ENCODE data around the gene JAZF1. TPM values are rescaled to one million over a fixed set of nuclear protein-coding genes. Genes with fewer than 3 reads are reported as not detected.

JAZF1 gene
- total RNA-seq, 1 experiment from 2014 or later, result 15.3 TPM

DNA sequence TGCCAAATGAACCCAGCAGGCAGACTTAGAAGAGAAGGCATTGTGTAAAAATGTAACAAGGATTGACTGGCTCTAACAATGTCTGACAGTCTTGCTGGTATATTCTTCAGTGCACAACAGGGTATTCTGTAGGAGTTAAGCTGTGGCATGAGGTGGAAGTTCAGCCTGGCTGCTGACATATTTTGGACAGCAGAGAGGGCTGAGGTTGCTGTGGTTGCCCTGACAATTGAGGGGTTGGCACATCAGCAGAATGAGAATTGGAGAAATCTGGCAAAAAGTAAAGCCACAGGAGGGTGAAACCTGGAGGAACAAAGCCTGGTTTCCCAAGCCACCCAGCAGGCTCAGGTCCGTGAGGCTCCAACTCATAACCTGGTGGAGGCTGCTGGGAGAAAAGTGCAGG, 220.2 kb downstream of the JAZF1 start:
- DNase-seq (ENCODE audit: low read depth, low spot score), result peak; percentile 16

DNA sequence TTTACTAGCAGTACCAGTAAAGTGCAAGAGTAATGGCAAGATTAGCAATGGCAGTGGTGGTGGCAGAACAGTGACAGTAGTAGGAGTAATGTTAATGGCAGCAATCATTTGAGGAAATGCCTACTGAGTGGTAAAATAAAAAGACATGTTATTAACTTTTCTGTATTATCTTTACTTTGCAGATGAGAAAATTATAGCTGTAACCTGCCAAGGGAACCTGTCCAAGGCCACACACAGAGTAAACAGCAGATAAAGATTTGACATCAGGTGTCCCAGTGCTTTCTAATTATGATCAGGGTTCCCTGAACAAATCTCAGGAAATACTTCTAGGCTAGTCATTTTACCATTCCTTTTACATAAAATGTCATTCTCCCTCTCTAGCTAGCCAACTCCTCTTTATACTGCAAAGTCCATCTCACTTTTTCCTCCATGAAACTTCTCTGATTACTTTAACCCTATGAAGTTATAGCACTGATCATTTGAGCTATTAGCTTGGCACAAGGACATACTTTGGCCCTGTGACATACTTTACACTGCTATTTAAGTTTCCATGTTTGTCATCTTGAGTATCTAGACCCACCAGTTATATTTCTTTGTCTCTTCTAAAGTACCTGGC, 221.6 kb downstream of the JAZF1 start:
- in situ Hi-C loops (cut with HindIII; ENCODE audit: low pct_unique_long_range_greater_than_20kb, low sequenced_read_pairs), result no loop called here
- DNase-seq (ENCODE audit: low read depth, low spot score), result no peak

More for the DNA sequence above, 220.2 kb downstream of the JAZF1 start:
- in situ Hi-C loops (cut with HindIII; ENCODE audit: low pct_unique_long_range_greater_than_20kb, low sequenced_read_pairs), result no loop called here

DNA sequence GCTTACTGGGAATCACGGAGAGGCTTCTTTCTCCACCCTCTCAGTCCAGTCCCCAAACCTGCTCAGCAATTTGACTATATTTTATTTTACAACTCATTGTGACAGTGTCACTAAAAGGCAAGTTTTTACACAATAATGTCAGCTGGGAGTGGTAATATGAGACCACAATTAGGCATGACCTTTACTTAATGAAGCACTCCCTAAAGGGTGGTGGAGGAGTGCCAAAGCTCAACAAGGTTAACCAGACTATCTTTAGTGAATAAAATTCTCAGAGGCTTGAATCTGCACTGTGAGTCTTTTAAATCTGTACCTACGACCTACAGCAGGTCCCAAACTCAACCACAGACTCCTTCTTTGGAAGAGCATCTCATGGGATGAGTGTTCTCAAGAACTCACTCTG, 225.0 kb downstream of the JAZF1 start:
- in situ Hi-C loops (cut with HindIII; ENCODE audit: low pct_unique_long_range_greater_than_20kb, low sequenced_read_pairs), result no loop called here
- DNase-seq (ENCODE audit: low read depth, low spot score), result no peak

- no peak for DNase-seq (ENCODE audit: low read depth, low spot score)
- in situ Hi-C loops (cut with HindIII; ENCODE audit: low pct_unique_long_range_greater_than_20kb, low sequenced_read_pairs), result no loop called here
Measured at GRCh38 chr7:27955011-27955410, 225.6 kb downstream of the JAZF1 start.

DNA sequence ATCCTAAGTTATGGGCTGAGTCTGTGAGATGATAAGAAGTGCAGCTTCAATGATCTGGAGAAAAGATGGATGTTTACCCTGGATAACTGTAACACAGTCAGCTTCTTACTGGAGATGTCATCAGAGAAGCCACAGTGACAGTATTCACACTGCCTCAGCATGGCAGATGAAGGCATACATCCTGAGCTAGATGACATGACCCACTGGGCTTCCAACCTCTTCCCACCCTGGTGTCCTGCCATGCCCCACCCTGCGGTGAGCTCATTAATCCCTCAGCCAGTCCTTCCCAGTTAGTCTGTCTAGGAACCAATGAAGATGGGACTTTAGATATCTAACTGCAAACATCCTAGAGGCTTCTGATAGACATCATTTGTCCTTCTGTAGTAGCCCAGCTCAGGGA, 226.8 kb downstream of the JAZF1 start:
- DNase-seq (ENCODE audit: low read depth, low spot score), result no peak
- in situ Hi-C loops (cut with HindIII; ENCODE audit: low pct_unique_long_range_greater_than_20kb, low sequenced_read_pairs), result no loop called here

DNA sequence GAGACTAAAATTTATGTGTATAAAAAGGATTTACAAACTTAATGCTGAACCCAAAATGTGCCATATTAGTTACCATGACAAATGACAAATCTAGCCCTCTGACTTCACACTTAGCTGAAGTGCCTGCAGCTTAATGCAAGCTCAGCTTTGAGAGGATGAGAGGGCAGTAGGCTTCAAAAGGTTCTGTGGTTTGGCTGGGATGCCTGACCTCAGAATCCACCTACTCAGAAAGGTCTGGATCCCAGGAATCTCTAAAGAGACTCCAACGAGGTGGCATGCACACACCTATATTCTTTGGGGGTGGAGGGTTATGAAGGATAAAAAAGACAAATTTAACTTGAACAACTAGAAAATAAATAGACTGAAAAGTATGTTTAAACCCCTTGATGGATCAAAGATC, 227.2 kb downstream of the JAZF1 start:
- DNase-seq (ENCODE audit: low read depth, low spot score), result no peak
- in situ Hi-C loops (cut with HindIII; ENCODE audit: low pct_unique_long_range_greater_than_20kb, low sequenced_read_pairs), result no loop called here

DNA sequence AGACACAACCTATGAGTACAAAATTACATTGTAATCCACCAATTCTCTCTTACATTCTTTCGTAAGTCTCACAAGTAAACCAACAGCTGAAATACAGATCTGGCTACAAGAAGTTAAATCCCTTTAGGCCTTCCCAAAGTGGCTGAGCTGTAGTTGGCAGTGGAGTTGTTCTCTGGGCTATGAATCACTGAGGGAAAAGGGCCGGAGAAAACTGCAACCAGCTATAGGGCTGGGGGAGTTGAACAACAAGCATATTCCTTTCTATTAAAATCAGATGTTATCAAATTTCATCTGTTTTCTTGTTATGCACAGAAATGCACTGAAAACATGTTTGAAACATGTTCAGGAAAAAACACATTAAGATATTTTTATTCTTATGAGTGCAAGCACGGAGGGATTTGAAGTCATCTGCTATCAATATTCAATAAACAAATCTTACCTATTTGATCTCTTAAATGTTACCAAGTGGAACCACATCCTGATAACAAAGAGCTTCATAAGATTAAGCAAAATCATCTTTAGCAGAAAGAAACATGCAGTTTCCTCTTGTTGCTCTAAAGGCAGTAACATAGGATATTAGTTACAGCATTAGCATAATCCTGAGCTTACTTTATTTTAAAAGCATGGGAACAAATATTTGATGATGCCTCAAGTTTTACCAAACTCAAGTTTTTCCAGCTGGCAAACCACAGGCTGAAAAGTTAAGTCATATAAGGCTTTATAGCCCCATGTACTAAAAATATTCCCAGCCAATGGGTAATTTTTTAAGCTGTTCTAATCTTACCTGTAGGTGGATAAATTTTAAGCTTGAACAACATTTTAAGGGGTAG, 227.9 kb downstream of the JAZF1 start:
- no peak for DNase-seq (ENCODE audit: low read depth, low spot score)
- in situ Hi-C loops (cut with HindIII; ENCODE audit: low pct_unique_long_range_greater_than_20kb, low sequenced_read_pairs), result no loop called here

- no peak for DNase-seq (ENCODE audit: low read depth, low spot score)
- in situ Hi-C loops (cut with HindIII; ENCODE audit: low pct_unique_long_range_greater_than_20kb, low sequenced_read_pairs), result no loop called here
Measured at GRCh38 chr7:27950123-27950522, 230.5 kb downstream of the JAZF1 start.

DNA sequence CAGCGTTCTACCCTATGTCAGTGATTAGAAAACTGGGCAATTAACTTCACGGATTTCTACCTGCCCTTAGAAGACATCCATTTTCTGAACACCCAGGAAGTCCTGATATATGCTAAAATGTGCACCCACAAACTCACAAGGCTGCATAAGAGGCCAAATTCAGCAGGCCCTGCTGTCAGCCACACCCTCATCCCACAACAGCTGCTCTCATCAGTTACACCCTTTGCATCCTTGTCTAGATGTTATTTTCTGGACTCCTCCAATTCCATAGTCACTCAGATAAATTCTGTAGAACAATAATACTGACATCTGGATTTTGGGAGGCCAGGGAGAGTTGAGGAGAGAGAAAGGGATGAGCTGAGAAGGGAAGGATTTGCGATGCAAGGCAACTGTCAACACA, 231.7 kb downstream of the JAZF1 start:
- in situ Hi-C loops (cut with HindIII; ENCODE audit: low pct_unique_long_range_greater_than_20kb, low sequenced_read_pairs), result no loop called here
- no peak for DNase-seq (ENCODE audit: low read depth, low spot score)

- in situ Hi-C loops (cut with HindIII; ENCODE audit: low pct_unique_long_range_greater_than_20kb, low sequenced_read_pairs), result no loop called here
- no peak for DNase-seq (ENCODE audit: low read depth, low spot score)
Measured at GRCh38 chr7:27947586-27948278, 232.9 kb downstream of the JAZF1 start.

- DNase-seq (ENCODE audit: low read depth, low spot score), result peak; percentile 26
- in situ Hi-C loops (cut with HindIII; ENCODE audit: low pct_unique_long_range_greater_than_20kb, low sequenced_read_pairs), result no loop called here
Measured at GRCh38 chr7:27946351-27946750, 234.2 kb downstream of the JAZF1 start.

- DNase-seq (ENCODE audit: low read depth, low spot score), result no peak
- in situ Hi-C loops (cut with HindIII; ENCODE audit: low pct_unique_long_range_greater_than_20kb, low sequenced_read_pairs), result no loop called here
Measured at GRCh38 chr7:27945058-27945795, 235.4 kb downstream of the JAZF1 start.

DNA sequence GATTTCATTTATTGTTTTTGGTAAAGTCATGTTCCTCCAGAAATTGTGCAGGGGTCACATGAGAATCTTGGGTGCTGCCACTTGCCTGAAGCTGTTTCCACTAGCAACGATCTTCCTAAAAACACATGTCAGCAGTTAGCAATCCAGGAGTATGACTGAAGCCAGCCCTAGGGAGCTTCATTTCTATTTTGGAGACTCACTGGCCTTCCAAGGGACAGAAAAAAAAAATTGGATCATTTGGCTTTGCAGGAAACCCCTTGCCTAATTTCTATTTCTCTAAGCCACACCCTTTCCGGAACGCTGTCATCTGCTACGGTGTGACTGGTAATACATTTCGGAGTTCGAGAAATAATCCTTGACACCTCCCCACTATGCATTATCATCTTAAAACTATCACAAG, 236.0 kb downstream of the JAZF1 start:
- in situ Hi-C loops (cut with HindIII; ENCODE audit: low pct_unique_long_range_greater_than_20kb, low sequenced_read_pairs), result no loop called here
- peak; percentile 59 for DNase-seq (ENCODE audit: low read depth, low spot score)

- in situ Hi-C loops (cut with HindIII; ENCODE audit: low pct_unique_long_range_greater_than_20kb, low sequenced_read_pairs), result no loop called here
- DNase-seq (ENCODE audit: low read depth, low spot score), result no peak
Measured at GRCh38 chr7:27943241-27943640, 237.4 kb downstream of the JAZF1 start.

DNA sequence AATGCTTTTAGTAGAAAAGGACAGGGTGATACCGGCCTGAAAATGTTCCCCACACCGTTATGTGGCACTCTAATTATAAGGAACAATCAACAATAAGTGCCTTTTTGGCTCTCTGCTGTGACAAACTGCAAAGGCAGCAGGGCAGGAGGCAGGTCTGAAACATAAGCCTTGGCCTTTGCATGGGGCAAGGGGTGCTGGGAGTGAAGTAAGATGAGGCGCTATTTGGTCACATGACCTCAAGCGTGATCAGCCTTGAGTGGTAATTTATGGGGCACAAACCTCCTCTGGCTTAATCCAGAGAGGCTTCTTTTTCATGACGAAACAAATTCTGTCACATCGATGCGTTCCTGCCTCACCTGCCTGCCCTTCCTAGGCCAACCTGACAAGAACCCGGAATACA, 237.9 kb downstream of the JAZF1 start:
- in situ Hi-C loops (cut with HindIII; ENCODE audit: low pct_unique_long_range_greater_than_20kb, low sequenced_read_pairs), result no loop called here
- no peak for DNase-seq (ENCODE audit: low read depth, low spot score)

DNA sequence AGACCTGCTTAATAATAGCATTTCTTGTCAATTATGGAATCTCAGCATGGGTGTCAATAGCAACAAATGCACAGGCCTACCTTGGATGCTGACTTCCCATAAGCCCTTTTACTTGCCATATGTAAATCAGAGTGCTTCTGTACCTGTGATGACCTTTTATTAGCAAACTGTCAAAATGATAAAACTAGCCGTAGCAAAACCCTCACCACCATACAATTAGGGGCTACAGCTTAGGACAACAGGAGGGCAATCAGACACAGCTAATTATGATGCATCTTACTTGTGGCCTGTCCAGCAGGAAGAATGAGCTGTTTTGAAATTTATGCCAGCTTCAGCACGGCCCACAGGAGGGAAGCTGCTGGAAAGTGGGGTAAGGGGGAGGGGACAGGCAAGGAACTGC, 239.1 kb downstream of the JAZF1 start:
- in situ Hi-C loops (cut with HindIII; ENCODE audit: low pct_unique_long_range_greater_than_20kb, low sequenced_read_pairs), result no loop called here
- DNase-seq (ENCODE audit: low read depth, low spot score), result no peak

GRCh38 chr7:27940341-27940740, 240.3 kb downstream of the JAZF1 start:
- DNase-seq (ENCODE audit: low read depth, low spot score), result peak; percentile 63
- in situ Hi-C loops (cut with HindIII; ENCODE audit: low pct_unique_long_range_greater_than_20kb, low sequenced_read_pairs), result no loop called here

DNA sequence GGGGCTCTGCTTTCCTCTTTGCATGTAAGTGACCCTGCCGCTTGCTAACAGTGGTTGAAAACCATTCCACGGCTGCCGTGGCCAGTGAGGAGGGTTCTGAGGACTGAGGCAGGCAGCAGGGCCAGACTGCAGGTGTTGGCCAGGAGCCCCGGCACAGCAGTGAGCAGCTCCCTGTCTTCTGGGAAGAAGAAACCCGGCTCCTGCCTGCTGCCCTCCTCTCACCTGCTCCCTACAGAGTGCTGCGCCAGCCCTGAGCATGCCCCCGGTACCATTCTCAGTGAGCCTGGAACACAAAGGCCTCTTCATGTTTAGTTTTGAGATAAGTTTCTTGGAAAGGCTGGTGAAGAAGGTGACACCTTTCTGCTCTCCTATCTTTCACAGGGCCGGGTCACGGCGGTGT, 240.7 kb downstream of the JAZF1 start:
- DNase-seq (ENCODE audit: low read depth, low spot score), result no peak
- in situ Hi-C loops (cut with HindIII; ENCODE audit: low pct_unique_long_range_greater_than_20kb, low sequenced_read_pairs), result no loop called here
